Uterus (tissue), 2 donors: ENCODE results near the gene CLIP3.

Experiments used
- POLR2A ChIP-seq, 2 donors: fragments of 450-650 bp; IDR thresholded peaks; one replicate each; pipeline ENCODE4 v1.6.1; 2016; ENCODE audit warnings: antibody characterized with exemption in 2 of 2, mild to moderate bottlenecking in 1 of 2, moderate library complexity in 1 of 2
- TF ChIP-seq, protein P1 (sequence below), 4 experiments: fragments of 200-600 bp in 2 of 4; fragments of 450-650 bp in 2 of 4; sonication (generic) in 2 of 4; IDR thresholded peaks; one replicate each; pipeline ENCODE4 v1.5.1; 2016 to 2019; ENCODE audit warnings: antibody characterized with exemption in 4 of 4, mild to moderate bottlenecking in 2 of 4, moderate library complexity in 1 of 4

DNA sequence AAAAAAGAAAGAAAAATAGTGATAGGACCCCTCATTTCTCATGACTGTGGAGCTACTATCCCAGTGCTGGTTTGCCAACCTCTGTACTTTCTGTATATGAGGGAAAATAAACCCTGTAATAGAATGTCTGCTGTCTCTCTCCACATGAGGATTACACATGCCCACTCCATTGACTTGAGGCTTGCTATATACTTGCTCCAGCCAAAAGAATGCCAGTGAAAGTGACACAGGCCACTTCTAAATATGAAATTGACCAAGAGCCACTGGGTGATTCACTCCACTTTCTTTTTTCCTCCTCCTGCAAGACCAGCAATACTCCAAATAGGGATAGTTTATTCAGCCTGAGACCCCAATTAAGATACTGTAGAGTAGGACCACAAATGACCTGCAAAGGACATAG lies 15.2 kb upstream of the CLIP3 start:
- no peak for TF ChIP-seq POLR2A (IDR thresholded peaks at IDR 0.05)
- TF ChIP-seq, protein P1, sequence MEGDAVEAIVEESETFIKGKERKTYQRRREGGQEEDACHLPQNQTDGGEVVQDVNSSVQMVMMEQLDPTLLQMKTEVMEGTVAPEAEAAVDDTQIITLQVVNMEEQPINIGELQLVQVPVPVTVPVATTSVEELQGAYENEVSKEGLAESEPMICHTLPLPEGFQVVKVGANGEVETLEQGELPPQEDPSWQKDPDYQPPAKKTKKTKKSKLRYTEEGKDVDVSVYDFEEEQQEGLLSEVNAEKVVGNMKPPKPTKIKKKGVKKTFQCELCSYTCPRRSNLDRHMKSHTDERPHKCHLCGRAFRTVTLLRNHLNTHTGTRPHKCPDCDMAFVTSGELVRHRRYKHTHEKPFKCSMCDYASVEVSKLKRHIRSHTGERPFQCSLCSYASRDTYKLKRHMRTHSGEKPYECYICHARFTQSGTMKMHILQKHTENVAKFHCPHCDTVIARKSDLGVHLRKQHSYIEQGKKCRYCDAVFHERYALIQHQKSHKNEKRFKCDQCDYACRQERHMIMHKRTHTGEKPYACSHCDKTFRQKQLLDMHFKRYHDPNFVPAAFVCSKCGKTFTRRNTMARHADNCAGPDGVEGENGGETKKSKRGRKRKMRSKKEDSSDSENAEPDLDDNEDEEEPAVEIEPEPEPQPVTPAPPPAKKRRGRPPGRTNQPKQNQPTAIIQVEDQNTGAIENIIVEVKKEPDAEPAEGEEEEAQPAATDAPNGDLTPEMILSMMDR (IDR thresholded peaks at IDR 0.05): no peak
